Astrocyte (in vitro differentiated cells and primary cell): ENCODE measurements around the gene GALNT18. TPM values are rescaled to one million over a fixed set of nuclear protein-coding genes. Genes with fewer than 3 reads are reported as not detected.

ENCODE experiments used
- DNase-seq: peaks from one replicate; pipeline ENCODE4 v3.0.0-alpha.2; 2010; ENCODE audit warnings: low read depth
- FAIRE-seq: peaks from 2 replicates; lab custom pipeline; 2011; peaks lifted over from hg19 to GRCh38; lab: Jason Lieb, UNC
- H2AFZ ChIP-seq: 2 replicates; pipeline ENCODE4 v1.6.0; 2012; ENCODE audit warnings: low read depth, low read length, inconsistent platforms
- H3K27ac ChIP-seq: 2 replicates; pipeline ENCODE4 v1.5.1; 2011; ENCODE audit warnings: low read depth, low read length, inconsistent platforms
- H3K27me3 ChIP-seq: 2 replicates; pipeline ENCODE4 v1.6.0; 2011; ENCODE audit warnings: low read length, inconsistent platforms; ENCODE audit not compliant: insufficient read depth
- H3K36me3 ChIP-seq: 2 replicates; pipeline ENCODE4 v1.5.1; 2011; ENCODE audit warnings: low read length, inconsistent platforms; ENCODE audit not compliant: insufficient read depth
- H3K4me1 ChIP-seq: 2 replicates; pipeline ENCODE4 v1.5.1; 2011; ENCODE audit warnings: low read length, inconsistent platforms; ENCODE audit not compliant: insufficient read depth
- H3K4me2 ChIP-seq: 2 replicates; pipeline ENCODE4 v1.6.0; 2012; ENCODE audit warnings: low read length, inconsistent platforms
- H3K4me3 ChIP-seq: 2 replicates; pipeline ENCODE4 v1.5.1; 2011; ENCODE audit warnings: low read depth, mild to moderate bottlenecking, low read length, inconsistent platforms; ENCODE audit not compliant: insufficient read depth
- H3K79me2 ChIP-seq: 2 replicates; pipeline ENCODE4 v1.6.0; 2012; ENCODE audit warnings: mild to moderate bottlenecking, low read length, inconsistent platforms; ENCODE audit not compliant: insufficient read depth
- H3K9ac ChIP-seq: 2 replicates; pipeline ENCODE4 v1.6.0; 2012; ENCODE audit warnings: mild to moderate bottlenecking, low read length, inconsistent platforms
- H3K9me3 ChIP-seq: 2 replicates; pipeline ENCODE4 v1.5.1; 2012; ENCODE audit warnings: low read depth, mild to moderate bottlenecking, low read length, inconsistent platforms; ENCODE audit not compliant: insufficient read depth
- H4K20me1 ChIP-seq: 2 replicates; pipeline ENCODE4 v1.6.0; 2012; ENCODE audit warnings: low read length, inconsistent platforms; ENCODE audit not compliant: insufficient read depth
- H3K27ac Mint-ChIP-seq: one replicate; pipeline ENCODE4 v1.8.0; 2021; ENCODE audit warnings: mild to moderate bottlenecking, mixed read lengths; ENCODE audit not compliant: unreplicated experiment
- H3K27me3 Mint-ChIP-seq: one replicate; pipeline ENCODE4 v1.8.0; 2021; ENCODE audit warnings: low read depth, mixed read lengths; ENCODE audit not compliant: unreplicated experiment
- H3K36me3 Mint-ChIP-seq: one replicate; pipeline ENCODE4 v1.8.0; 2021; ENCODE audit warnings: low read depth, mixed read lengths; ENCODE audit not compliant: unreplicated experiment
- H3K4me1 Mint-ChIP-seq: one replicate; pipeline ENCODE4 v1.8.0; 2021; ENCODE audit warnings: low read depth, mixed read lengths; ENCODE audit not compliant: unreplicated experiment
- H3K4me3 Mint-ChIP-seq: one replicate; pipeline ENCODE4 v1.8.0; 2021; ENCODE audit warnings: mild to moderate bottlenecking, moderate library complexity, mixed read lengths; ENCODE audit not compliant: unreplicated experiment
- H3K9me3 Mint-ChIP-seq: one replicate; pipeline ENCODE4 v1.8.0; 2021; ENCODE audit warnings: mild to moderate bottlenecking, mixed read lengths; ENCODE audit not compliant: unreplicated experiment
- EZH2 ChIP-seq: IDR thresholded peaks from 2 replicates; pipeline ENCODE4 v1.6.1; 2012; ENCODE audit warnings: mild to moderate bottlenecking, low read length, inconsistent platforms; ENCODE audit not compliant: insufficient read depth
- total RNA-seq: library from RNA; stranded (reverse); gene quantifications from 2 replicates; pipeline ENCODE4 v1.2.1, GENCODE V29; 2021
- TF ChIP-seq, protein P1 (sequence below): IDR thresholded peaks from 2 replicates; pipeline ENCODE4 v1.5.1; 2011; ENCODE audit warnings: low read depth, mild to moderate bottlenecking, inconsistent platforms, low read length, moderate library complexity; ENCODE audit not compliant: insufficient read depth

Gene GALNT18
- total RNA-seq, 1 donor from 2014 or later = 6.5 TPM

DNA sequence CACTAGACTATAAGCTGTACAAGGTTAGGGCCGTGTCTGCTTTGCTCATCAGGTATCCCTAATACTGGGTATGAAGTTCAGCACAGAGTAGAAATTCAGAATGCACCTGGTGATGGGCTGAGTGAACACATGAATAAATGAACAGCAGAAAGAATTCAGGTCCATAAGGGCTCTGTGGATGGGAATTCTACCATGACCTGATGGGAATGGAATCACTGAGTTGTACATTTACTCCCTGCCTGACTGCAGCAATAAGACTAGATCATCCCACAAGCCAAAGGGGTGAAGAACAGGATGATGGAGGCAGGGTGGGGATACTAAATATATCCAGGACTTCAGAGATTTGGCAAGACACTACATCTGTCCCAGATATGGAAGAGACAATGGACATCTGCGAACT, 182.2 kb downstream of the GALNT18 start:
- DNase-seq (no peak), FAIRE-seq (no peak)
- Histone ChIP-seq H3K4me1 (peaks cover 5% of the 10 kb centered on the region), H3K9me3 (no peaks in the 10 kb centered on the region), H3K4me2 (no peak overlapping the region), H3K79me2 (no peaks in the 10 kb centered on the region), H3K9ac (no peak overlapping the region), H3K27ac (no peak overlapping the region), H4K20me1 (no peaks in the 10 kb centered on the region), H3K4me3 (no peak overlapping the region), H3K27me3 (peaks cover 27% of the 10 kb centered on the region), H2AFZ (no peak overlapping the region), H3K36me3 (no peaks in the 10 kb centered on the region)
- no peak overlapping the region for H3K4me3 Mint-ChIP-seq
- peaks cover 10% of the 10 kb centered on the region for H3K36me3 Mint-ChIP-seq
- peaks cover 3% of the 10 kb centered on the region for H3K9me3 Mint-ChIP-seq
- no peak overlapping the region for H3K27ac Mint-ChIP-seq
- no peak for TF ChIP-seq EZH2
- TF ChIP-seq, protein P1, sequence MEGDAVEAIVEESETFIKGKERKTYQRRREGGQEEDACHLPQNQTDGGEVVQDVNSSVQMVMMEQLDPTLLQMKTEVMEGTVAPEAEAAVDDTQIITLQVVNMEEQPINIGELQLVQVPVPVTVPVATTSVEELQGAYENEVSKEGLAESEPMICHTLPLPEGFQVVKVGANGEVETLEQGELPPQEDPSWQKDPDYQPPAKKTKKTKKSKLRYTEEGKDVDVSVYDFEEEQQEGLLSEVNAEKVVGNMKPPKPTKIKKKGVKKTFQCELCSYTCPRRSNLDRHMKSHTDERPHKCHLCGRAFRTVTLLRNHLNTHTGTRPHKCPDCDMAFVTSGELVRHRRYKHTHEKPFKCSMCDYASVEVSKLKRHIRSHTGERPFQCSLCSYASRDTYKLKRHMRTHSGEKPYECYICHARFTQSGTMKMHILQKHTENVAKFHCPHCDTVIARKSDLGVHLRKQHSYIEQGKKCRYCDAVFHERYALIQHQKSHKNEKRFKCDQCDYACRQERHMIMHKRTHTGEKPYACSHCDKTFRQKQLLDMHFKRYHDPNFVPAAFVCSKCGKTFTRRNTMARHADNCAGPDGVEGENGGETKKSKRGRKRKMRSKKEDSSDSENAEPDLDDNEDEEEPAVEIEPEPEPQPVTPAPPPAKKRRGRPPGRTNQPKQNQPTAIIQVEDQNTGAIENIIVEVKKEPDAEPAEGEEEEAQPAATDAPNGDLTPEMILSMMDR = no peak
- H3K4me1 Mint-ChIP-seq = peaks cover 7% of the 10 kb centered on the region
- H3K27me3 Mint-ChIP-seq = peaks cover 59% of the 10 kb centered on the region

DNA sequence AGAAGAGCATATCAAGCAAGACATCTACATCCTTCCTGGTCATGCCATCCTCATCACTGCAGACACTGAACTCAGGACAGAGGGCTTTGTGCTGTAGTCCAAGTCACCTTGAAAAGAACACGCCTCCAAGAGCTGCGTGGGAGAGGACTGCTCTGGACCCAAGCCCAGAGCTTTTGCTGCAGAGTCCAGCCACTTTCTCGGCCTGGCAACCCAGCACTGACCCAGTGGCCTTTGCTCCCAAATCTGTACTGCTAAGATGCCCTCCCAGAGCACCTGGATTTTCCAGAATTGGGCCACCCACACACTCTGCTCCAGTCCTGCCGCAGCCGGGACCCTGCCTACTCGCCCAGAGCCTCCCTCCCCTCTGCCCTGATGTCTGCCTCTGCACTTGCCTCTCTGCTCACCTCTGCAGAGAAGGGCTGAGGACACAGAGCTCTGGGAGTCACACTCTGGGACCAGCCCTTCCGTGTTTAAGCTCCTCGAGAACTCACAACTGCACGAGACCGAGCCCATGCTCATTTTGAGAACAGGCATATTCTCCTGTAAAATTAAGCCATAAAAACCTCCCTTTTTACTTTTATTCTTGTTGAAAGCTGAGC, 185.0 kb downstream of the GALNT18 start:
- no peak for FAIRE-seq
- no peak for DNase-seq
- Histone ChIP-seq H3K36me3 (no peaks in the 10 kb centered on the region), H3K9ac (no peak overlapping the region), H3K4me1 (no peaks in the 10 kb centered on the region), H3K79me2 (no peaks in the 10 kb centered on the region), H3K4me3 (no peak overlapping the region), H4K20me1 (no peaks in the 10 kb centered on the region), H3K27ac (no peak overlapping the region), H3K4me2 (no peak overlapping the region), H3K9me3 (no peaks in the 10 kb centered on the region), H3K27me3 (peaks cover 30% of the 10 kb centered on the region), H2AFZ (no peak overlapping the region)
- TF ChIP-seq EZH2 = no peak
- TF ChIP-seq, protein P1 = no peak
- Mint-ChIP-seq H3K4me3 (no peak overlapping the region), H3K9me3 (peaks cover 3% of the 10 kb centered on the region), H3K36me3 (peaks cover 15% of the 10 kb centered on the region), H3K27ac (no peak overlapping the region), H3K27me3 (peaks cover 56% of the 10 kb centered on the region), H3K4me1 (peaks cover 6% of the 10 kb centered on the region)

DNA sequence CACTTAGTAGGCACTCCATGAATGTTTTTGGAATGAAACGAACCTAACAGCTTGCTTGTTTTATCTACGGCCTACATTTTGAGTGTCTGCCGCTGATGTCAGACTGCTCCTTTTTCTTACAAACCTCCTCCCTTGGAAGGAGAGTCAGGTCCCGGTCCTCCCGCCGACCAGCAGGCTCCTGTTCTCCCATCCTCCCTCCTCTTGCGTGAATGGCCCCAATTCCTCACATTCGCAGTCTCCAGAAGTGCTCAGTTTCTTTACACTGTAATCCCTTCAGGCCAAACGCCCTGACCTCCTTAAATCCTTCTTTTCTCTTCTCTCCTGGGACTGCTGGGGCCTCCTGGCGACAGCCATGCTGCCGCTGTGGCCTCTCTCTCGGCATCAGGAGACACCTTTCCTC, 186.2 kb downstream of the GALNT18 start:
- Histone ChIP-seq H3K4me2 (no peak overlapping the region), H3K9ac (no peak overlapping the region), H3K4me1 (no peaks in the 10 kb centered on the region), H3K36me3 (no peaks in the 10 kb centered on the region), H4K20me1 (no peaks in the 10 kb centered on the region), H3K27me3 (peaks cover 24% of the 10 kb centered on the region), H3K9me3 (no peaks in the 10 kb centered on the region), H3K4me3 (no peak overlapping the region), H3K27ac (no peak overlapping the region), H3K79me2 (no peaks in the 10 kb centered on the region), H2AFZ (no peak overlapping the region)
- Mint-ChIP-seq H3K36me3 (peaks cover 15% of the 10 kb centered on the region), H3K4me3 (no peak overlapping the region), H3K27me3 (peaks cover 58% of the 10 kb centered on the region), H3K27ac (no peak overlapping the region), H3K4me1 (peaks cover 6% of the 10 kb centered on the region), H3K9me3 (peaks cover 3% of the 10 kb centered on the region)
- FAIRE-seq (no peak), DNase-seq (no peak)
- no peak for TF ChIP-seq EZH2
- TF ChIP-seq, protein P1 = no peak
